DOHH2 (cell line): ENCODE data around the gene SAP30.

Experiments
- H3F3A ChIP-seq: fragments of 200-600 bp; sonication (generic), shearing (Covaris generic); 2 replicates; pipeline ENCODE4 v1.6.0; 2016; ENCODE audit warnings: antibody characterized with exemption, mild to moderate bottlenecking; ENCODE audit not compliant: control insufficient read depth, insufficient read depth
- H3K27ac ChIP-seq: fragments of 200-600 bp; sonication (generic); 2 replicates; pipeline ENCODE4 v1.5.1; 2014; ENCODE audit warnings: low read depth, mild to moderate bottlenecking, low read length, moderate library complexity
- H3K27me3 ChIP-seq: fragments of 200-600 bp; sonication (generic); 2 replicates; pipeline ENCODE4 v1.6.1; 2014; ENCODE audit warnings: mild to moderate bottlenecking, low read length, mixed read lengths; ENCODE audit not compliant: control insufficient read depth
- H3K36me3 ChIP-seq: fragments of 200-600 bp; sonication (generic); 2 replicates; pipeline ENCODE4 v1.6.1; 2014; ENCODE audit warnings: mild to moderate bottlenecking, low read length, moderate library complexity, mixed read lengths; ENCODE audit not compliant: control insufficient read depth
- H3K4me1 ChIP-seq: fragments of 200-600 bp; sonication (generic); 2 replicates; pipeline ENCODE4 v1.6.1; 2014; ENCODE audit warnings: mild to moderate bottlenecking, low read length, mixed read lengths; ENCODE audit not compliant: control insufficient read depth
- H3K4me2 ChIP-seq: fragments of 200-600 bp; sonication (generic); 2 replicates; pipeline ENCODE4 v1.6.0; 2014; ENCODE audit warnings: mild to moderate bottlenecking, low read length, moderate library complexity
- H3K4me3 ChIP-seq: fragments of 200-600 bp; sonication (generic); 2 replicates; pipeline ENCODE4 v1.5.1; 2014; ENCODE audit warnings: mild to moderate bottlenecking, low read length, mixed read lengths
- H3K79me2 ChIP-seq: fragments of 200-600 bp; sonication (generic); 2 replicates; pipeline ENCODE4 v1.6.1; 2014; ENCODE audit warnings: mild to moderate bottlenecking, low read length, mixed read lengths; ENCODE audit not compliant: control insufficient read depth
- H3K9me2 ChIP-seq: fragments of 200-600 bp; sonication (generic); replicated peaks from 2 replicates; pipeline ENCODE4 v1.6.1; 2014; ENCODE audit warnings: mild to moderate bottlenecking, low read length, mixed read lengths; ENCODE audit not compliant: control insufficient read depth
- H3K9me3 ChIP-seq: fragments of 200-600 bp; sonication (generic); 2 replicates; pipeline ENCODE4 v1.6.1; 2014; ENCODE audit warnings: antibody characterized with exemption, low read length, mixed read lengths; ENCODE audit not compliant: control insufficient read depth, insufficient read depth
- H4K20me1 ChIP-seq: fragments of 200-600 bp; sonication (generic); 2 replicates; pipeline ENCODE4 v1.6.0; 2014; ENCODE audit warnings: low read depth, mild to moderate bottlenecking, antibody characterized with exemption, low read length, moderate library complexity; ENCODE audit not compliant: control insufficient read depth, insufficient read depth
- CTCF ChIP-seq: fragments of 200-600 bp; sonication (generic); IDR thresholded peaks from one replicate; pipeline ENCODE4 v1.5.1; 2014; ENCODE audit warnings: antibody characterized with exemption, mild to moderate bottlenecking, low read depth, low read length; ENCODE audit not compliant: poor library complexity, severe bottlenecking
- EZH2phosphoT487 ChIP-seq: fragments of 200-600 bp; sonication (generic); IDR thresholded peaks from 2 replicates; pipeline ENCODE4 v1.6.1; 2017; ENCODE audit warnings: borderline replicate concordance, mild to moderate bottlenecking, antibody characterized with exemption, low read length, moderate library complexity, mixed read lengths

SAP30 gene

GRCh38 chr4:173330590-173330989 is 40.2 kb upstream of the SAP30 start:
- peak overlapping the region; percentile 23; the same call in 1 of the 2 replicates for H3K27ac ChIP-seq
- TF ChIP-seq CTCF (no peak), EZH2phosphoT487 (no peak)
- peaks cover 87% of the 10 kb centered on the region for H3K36me3 ChIP-seq
- no peaks in the 10 kb centered on the region for H3K9me2 ChIP-seq
- no peaks in the 10 kb centered on the region for H3K9me3 ChIP-seq
- H3K79me2 ChIP-seq: peaks cover 44% of the 10 kb centered on the region
- H3F3A ChIP-seq: peaks cover 71% of the 10 kb centered on the region
- H3K27me3 ChIP-seq: no peaks in the 10 kb centered on the region
- H3K4me1 ChIP-seq: peaks cover 21% of the 10 kb centered on the region
- H3K4me3 ChIP-seq: peak overlapping the region; percentile 13; the same call in 1 of the 2 replicates
- H3K4me2 ChIP-seq: peak overlapping the region; percentile 30
- peaks cover 16% of the 10 kb centered on the region for H4K20me1 ChIP-seq

GRCh38 chr4:173332021-173332487 is 38.7 kb upstream of the SAP30 start:
- peak overlapping the region; percentile 85 for H3K4me2 ChIP-seq
- peaks cover 59% of the 10 kb centered on the region for H3K79me2 ChIP-seq
- TF ChIP-seq EZH2phosphoT487 (no peak), CTCF (no peak)
- H3K27me3 ChIP-seq: no peaks in the 10 kb centered on the region
- peaks cover 72% of the 10 kb centered on the region for H3K36me3 ChIP-seq
- H4K20me1 ChIP-seq: peaks cover 16% of the 10 kb centered on the region
- no peaks in the 10 kb centered on the region for H3K9me2 ChIP-seq
- H3K9me3 ChIP-seq: no peaks in the 10 kb centered on the region
- H3K4me1 ChIP-seq: peaks cover 36% of the 10 kb centered on the region
- peak overlapping the region; percentile 96 for H3K27ac ChIP-seq
- H3F3A ChIP-seq: peaks cover 64% of the 10 kb centered on the region
- H3K4me3 ChIP-seq: peak overlapping the region; percentile 99

- peak overlapping the region; percentile 85 for H3K4me2 ChIP-seq
- H3K9me3 ChIP-seq: no peaks in the 10 kb centered on the region
- peaks cover 69% of the 10 kb centered on the region for H3K79me2 ChIP-seq
- no peaks in the 10 kb centered on the region for H3K9me2 ChIP-seq
- peaks cover 55% of the 10 kb centered on the region for H3F3A ChIP-seq
- H3K4me1 ChIP-seq: peaks cover 41% of the 10 kb centered on the region
- TF ChIP-seq EZH2phosphoT487 (no peak), CTCF (no peak)
- peaks cover 63% of the 10 kb centered on the region for H3K36me3 ChIP-seq
- H3K27ac ChIP-seq: peak overlapping the region; percentile 96
- peaks cover 16% of the 10 kb centered on the region for H4K20me1 ChIP-seq
- no peaks in the 10 kb centered on the region for H3K27me3 ChIP-seq
- H3K4me3 ChIP-seq: peak overlapping the region; percentile 99
These were observed 37.6 kb upstream of the SAP30 start for GRCh38 chr4:173332963-173333657.
